Fibroblast of skin of scalp (primary cell): ENCODE data around the gene ROBO2.

ENCODE experiments used
- DNase-seq: peaks from one replicate; pipeline ENCODE4 v3.0.0-alpha.2; 2013

ROBO2 gene

GRCh38 chr3:77426531-77426930 lies 386.6 kb downstream of the ROBO2 start:
- no peak for DNase-seq

GRCh38 chr3:77427528-77427927 lies 387.6 kb downstream of the ROBO2 start:
- DNase-seq: no peak

DNA sequence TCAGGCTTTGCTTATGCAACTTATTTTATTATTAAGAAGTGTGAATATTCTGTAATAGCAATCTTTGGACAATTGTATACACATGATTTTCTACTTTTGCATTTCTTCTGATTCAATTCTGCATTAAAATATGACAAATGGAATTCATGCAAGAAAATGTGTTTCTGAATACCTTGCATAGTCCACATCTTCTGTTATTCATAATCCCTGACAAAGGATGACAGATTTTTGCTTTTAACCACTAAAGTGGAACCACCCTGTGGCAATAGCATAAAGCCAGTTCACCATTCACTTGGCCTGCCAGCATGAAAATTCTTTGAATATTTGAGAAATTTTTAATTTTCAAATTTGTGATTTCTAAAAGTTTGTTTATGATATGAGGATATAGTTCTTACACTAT lies 397.0 kb downstream of the ROBO2 start:
- peak; percentile 33 for DNase-seq

DNA sequence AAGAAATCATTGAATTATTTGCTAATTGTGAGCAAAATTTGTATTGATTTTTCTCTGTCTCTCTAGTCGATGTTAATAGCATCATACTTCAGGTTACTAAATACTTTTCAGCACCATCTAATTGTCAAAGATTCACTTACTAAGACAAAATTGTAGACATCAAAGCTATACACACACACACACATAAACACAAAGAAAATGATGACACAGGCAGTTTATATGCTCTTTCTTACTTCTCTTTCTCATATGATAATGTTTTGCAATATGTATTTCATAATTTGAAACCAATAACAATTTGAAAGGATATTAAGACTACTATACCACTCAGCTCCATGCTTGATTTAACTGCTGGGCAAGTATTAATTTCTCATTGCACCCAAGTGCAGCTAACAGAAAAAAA lies 406.2 kb downstream of the ROBO2 start:
- no peak for DNase-seq

DNA sequence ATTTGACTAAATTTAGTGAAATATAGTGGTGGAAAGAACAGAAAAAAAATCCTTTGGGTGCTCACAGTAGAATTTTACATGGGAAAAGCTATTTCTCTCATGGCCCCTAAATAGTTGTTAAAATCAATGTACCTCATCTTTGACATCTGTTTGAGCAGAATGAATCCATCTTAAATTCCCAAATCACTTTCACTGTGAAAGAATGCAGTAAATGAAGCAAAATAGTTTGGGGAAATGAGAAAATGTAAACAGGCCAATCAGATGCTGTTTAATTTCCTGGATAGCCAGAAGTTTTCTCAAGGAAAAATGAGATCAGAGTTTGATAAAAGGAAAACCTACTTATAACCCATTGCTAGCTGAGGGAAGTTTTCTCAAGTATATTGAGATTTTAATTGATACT lies 406.9 kb downstream of the ROBO2 start:
- no peak for DNase-seq

DNA sequence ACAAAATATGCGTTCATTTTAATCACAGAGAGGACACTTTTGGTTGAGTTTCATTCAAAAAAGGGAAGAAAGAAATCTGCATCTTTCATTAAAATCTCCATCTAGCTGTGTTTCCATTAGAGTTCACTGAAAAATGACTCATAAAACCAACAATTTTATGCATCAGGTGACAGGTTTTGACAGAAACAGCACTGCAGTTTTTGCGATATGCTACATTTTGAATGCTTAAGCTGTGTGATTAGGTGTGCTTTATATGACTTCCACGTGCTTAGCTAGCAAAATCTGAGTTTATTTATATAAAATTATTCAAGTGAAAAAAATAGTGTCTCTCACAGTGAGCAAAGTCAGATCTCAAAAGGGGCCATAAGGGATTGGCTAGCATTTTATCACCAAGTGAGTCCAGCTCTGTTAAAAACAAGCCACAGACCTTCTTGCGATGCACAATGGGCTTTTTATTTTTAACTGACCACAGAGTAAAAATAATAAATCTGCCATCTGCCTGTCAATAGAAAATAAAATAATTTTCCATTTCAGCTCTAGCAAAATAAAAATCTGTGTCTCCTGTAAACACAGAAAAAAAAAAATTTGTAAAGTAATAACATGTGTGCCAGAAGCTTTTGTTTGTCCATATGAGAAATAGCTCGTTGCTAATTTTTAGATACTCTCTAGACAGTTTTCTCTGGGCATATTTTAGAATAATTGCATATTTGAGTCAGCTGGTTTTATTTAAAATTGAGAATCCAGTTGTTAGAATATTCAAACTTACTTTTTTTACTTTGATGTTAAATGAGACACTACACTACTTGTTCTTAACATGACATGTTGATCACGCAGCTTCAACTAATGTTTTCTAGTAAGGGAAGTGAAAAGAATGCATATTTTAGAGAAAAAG lies 409.8 kb downstream of the ROBO2 start:
- peak; percentile 47 for DNase-seq

DNA sequence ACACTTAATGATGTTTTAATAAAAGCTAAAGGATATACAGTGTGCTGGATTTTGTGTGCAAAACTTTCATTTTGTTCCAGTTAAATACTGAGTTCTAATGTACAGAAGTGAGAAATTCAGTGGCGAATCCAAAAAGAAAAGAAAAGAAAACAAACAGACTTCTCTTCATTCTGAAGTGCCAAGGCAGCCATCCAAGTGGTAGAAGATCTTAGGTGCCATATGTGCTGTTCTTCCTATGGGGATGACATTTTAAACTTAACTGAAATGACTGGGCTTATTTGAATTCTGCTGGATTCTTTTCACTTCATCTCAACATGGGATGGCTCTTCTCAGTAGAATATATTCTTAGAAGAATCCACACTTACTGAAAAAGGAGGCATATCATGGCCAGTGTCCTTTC lies 416.5 kb downstream of the ROBO2 start:
- no peak for DNase-seq

- DNase-seq: no peak
Observed at GRCh38 chr3:77456906-77457305, 417.0 kb downstream of the ROBO2 start.

DNA sequence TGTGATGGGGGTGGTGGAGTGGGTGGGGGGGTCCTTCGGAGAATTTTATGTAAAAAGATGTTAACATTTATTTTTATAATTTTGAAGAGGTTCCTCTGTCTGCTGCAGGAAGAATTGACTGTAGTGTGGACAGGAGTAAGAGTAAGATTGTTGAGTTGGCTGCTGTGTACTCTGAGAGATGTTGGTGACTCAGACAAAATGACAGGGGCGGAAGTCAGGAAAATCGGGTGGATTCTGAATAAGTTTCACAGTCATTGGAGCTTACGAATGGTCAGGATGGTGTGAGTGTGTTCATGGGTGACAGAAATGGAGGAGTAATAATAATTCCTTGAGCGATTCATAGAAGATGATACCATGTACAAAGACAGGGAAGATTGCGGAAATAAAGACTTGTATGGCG lies 420.0 kb downstream of the ROBO2 start:
- peak; percentile 20 for DNase-seq

DNA sequence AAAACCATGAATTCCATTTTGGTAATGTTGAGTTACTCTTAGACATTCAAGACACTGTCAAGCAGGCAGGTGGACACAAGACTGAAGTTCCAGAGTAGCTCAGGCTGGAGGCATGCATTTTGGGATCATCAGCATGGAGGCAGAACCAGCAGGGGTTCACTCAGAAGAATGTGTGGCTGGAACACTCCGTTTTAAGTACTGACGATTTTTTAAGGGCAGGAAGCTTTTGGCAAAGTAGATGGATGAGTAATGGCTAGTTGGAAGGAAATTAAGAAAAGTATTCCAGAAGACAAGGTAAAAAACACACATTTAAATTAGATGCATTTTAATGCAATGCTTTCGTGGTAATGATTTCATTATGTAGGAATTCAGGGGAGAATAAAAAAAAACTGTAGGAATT lies 420.4 kb downstream of the ROBO2 start:
- peak; percentile 92 for DNase-seq

- DNase-seq: no peak
Observed at GRCh38 chr3:77462951-77463350, 423.1 kb downstream of the ROBO2 start.

- no peak for DNase-seq
Observed at GRCh38 chr3:77464111-77464688, 424.3 kb downstream of the ROBO2 start.

DNA sequence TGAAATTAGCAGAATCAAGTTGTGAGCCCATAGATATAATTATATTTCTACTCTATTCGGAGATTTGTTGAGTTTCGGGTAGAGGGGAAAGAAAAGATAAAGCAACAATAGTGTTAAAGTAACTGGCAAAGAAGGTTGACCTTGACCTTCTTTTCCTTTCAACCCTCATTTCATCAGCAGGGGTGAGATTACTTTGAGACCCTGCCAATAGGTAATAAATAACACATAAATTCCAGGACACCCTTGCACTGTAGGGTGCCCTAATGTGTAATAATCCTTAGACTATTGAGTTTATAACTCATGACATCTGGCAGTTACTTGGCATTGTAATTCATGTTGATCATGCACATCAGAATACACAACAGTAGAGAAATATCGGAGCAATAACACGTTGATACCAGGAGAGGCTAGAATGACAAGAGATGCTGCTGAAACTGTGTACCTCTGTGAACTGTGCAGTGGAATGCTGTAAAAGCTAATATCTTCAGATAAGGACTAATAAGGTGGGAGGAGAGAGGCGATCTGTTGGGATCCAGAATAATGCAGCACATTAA lies 426.7 kb downstream of the ROBO2 start:
- DNase-seq: no peak

DNA sequence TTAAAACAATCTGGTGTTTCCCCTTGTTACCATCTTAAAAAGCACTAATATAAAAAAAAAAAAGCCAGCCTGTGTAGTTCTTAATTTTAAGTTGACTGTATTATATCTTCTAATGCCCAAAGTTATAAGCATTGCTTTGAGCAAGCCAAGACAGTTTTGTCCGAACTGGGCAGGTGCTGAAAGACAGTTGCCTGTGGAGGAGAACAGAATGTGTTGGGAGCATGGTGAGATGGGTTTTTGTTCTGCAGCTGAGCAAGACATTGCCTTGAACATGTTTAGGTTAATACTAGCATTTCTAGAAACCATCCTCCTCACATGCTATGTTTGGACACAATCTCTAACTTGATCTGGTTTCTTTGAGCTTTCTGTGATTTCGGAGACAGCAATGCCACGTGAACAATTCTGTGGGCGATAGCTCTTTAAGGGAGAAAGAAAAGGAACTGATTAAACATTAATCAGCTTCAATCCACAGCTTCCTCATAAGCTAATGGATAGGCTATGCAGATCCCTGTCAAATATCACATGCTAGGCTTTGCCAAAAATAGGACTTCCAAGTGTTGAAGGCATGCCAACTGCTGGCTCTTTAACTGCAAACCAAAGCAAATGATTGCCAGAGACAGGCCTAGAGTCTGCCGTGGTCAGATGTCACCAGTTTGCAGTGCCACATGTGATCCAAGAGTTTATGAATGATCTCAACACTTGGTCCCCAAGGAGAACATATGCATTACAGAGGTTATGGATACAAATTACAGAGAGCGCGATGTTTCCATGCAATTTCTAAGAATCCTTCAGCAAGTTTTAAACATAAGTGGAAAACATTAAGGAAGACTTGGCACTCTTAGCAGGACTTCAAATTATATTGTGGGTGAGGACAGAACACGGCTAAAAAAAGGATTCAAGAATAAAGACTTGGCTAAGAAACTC lies 428.1 kb downstream of the ROBO2 start:
- peak; percentile 70 for DNase-seq

DNA sequence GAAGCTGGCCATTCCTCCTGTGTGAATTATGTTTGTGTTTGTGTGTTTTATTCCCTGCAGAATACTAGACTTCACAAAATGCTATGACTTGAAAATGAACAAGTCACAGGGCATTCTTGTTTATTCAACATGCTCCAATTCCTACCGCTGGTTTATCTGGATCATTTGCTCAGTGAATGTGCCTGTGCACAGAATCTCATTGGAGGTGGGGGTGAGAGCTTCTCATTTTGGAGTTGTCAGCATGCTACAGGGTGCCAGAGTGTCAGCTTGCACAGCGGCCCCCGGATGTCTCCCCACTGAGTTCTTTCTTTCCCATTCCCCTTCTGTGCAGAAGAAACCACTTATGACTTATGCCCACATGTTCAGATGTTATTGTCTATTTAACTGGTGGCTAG lies 428.7 kb downstream of the ROBO2 start:
- no peak for DNase-seq

- DNase-seq: no peak
Observed at GRCh38 chr3:77475507-77475906, 435.6 kb downstream of the ROBO2 start.

DNA sequence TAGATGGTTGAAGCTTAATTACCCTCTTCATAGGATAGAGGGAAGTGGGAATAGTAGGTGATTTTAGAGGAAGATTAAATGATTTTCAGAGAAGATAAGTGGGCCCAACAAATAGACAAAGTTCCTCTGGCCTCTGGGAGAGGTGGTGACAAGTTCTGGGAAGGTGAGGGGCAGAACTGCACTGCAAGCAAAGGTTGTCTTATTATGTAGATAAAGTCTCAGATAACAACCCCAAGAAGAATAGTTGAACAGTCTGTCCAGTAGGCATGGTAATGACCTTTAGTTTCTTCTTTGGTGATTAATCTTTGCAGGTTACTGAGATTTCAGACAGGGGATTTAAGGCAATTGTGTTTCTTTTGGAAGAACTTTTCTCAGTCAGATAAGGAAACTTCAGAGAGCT lies 439.1 kb downstream of the ROBO2 start:
- DNase-seq: no peak

DNA sequence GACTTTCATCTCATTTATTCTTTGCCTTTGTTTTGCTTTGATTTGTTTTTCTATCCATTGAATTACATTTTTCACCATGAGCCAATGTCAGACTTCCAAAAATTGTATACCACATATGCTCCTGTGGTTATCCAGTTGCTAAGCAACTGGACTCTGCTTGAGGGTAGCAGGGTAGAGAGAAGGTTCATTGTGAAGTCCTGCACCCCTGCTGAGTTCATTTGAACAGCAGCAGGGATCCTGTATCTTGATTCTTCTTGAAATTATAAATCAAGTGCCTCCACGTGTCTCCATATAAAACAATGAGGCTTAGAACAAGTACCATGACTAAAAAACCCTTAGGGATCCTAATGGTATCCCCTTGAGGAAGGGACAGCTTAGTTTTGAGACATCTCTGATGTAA lies 449.3 kb downstream of the ROBO2 start:
- DNase-seq: peak; percentile 27

- no peak for DNase-seq
Observed at GRCh38 chr3:77491961-77492360, 452.1 kb downstream of the ROBO2 start.

GRCh38 chr3:77500721-77501120 lies 460.8 kb downstream of the ROBO2 start:
- DNase-seq: no peak

DNA sequence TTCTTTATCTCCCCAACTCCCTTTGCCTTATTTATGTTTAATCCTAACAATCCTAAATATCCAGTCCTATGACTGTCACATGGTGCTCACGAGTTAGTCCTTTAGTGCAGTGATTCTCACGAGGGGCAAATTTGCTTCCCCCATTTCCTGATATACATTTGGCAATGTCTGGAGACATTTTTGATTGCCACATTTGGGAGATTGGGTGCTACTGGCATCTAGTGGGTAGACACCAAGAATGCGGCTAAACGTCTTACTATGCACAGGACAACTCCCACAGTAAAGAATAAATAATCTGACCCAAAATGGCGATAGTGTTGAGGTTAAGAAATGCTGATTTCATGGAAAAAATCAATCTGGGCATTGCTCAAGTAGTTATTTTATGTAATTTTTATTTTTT lies 466.5 kb downstream of the ROBO2 start:
- no peak for DNase-seq

DNA sequence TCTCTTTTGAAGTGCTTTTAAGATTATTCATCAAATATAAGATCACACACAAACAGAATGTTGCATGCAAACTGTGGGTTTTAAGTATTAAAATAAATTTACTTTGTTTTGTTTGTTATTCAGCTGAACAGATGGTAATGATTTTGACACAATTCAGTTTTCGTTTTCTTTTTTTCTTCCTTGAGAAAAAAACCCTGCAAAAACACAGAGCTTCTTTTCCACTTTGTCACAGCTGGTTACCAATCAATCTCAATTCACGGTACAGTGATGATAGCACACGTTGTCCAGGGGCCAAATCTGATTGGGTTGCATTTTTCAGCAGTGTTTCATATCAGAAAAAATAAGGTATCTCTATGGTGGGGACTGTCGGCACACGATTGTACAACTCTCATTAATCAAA lies 473.6 kb downstream of the ROBO2 start:
- DNase-seq: peak; percentile 84

DNA sequence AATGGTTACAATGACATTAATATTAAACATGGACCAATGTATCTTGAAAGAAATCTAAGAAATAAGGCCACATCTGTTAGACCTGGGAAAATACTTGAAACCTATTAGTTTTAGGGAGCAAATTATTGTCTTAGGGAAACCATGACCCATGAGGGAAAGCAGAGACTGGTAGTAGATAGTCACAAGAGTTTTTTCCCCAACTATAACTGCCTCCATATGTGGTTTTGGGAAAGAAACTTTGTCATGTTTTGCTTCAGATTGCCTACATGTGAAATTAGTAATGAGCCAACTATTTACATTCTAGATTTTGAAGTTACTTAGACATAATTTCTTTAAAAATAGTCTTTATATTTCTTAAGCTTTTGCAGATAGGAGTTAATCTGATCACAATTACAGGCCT lies 474.9 kb downstream of the ROBO2 start:
- DNase-seq: peak; percentile 45
